GM19238 (cell line): ENCODE data around the gene OR6V1.
A peak's percentile ranks its signal among the peaks of the same experiment; 100 is the strongest.

ENCODE experiments used
- DNase-seq: peaks from one replicate; pipeline ENCODE4 v3.0.0; 2011; ENCODE audit warnings: low spot score; ENCODE audit not compliant: insufficient read length

Gene OR6V1

GRCh38 chr7:143052041-143052440, at the start of gene OR6V1:
Gene OR6V1 (plus strand): TSS chr7:143052341. CDS start chr7:143052341, 0 bp downstream.
- DNase-seq: no peak

- no peak for DNase-seq
These were observed 49.2 kb upstream of the OR6V1 start for GRCh38 chr7:143002898-143003297.

- peak; percentile 27 for DNase-seq
These were observed 48.6 kb upstream of the OR6V1 start for GRCh38 chr7:143003393-143004051.

- DNase-seq: no peak
These were observed 46.4 kb upstream of the OR6V1 start for GRCh38 chr7:143005632-143006260.

- DNase-seq: peak; percentile 44
These were observed 43.9 kb upstream of the OR6V1 start for GRCh38 chr7:143008007-143008901.

GRCh38 chr7:143012001-143012400, 40.1 kb upstream of the OR6V1 start:
- DNase-seq: no peak

GRCh38 chr7:143012409-143012808, 39.7 kb upstream of the OR6V1 start:
- DNase-seq: no peak

- no peak for DNase-seq
These were observed 38.7 kb upstream of the OR6V1 start for GRCh38 chr7:143013473-143013872.

- DNase-seq: no peak
These were observed 38.2 kb upstream of the OR6V1 start for GRCh38 chr7:143013893-143014292.

- DNase-seq: no peak
These were observed 37.1 kb upstream of the OR6V1 start for GRCh38 chr7:143015084-143015483.

GRCh38 chr7:143015926-143016490, 36.1 kb upstream of the OR6V1 start:
- no peak for DNase-seq

GRCh38 chr7:143016996-143017395, 35.1 kb upstream of the OR6V1 start:
- DNase-seq: no peak

- no peak for DNase-seq
These were observed 33.2 kb upstream of the OR6V1 start for GRCh38 chr7:143018931-143019330.

- no peak for DNase-seq
These were observed 29.1 kb upstream of the OR6V1 start for GRCh38 chr7:143023047-143023446.

- no peak for DNase-seq
These were observed 26.8 kb upstream of the OR6V1 start for GRCh38 chr7:143025371-143025770.

GRCh38 chr7:143027032-143027431, 25.1 kb upstream of the OR6V1 start, which contains the start of gene OR9A2:
Gene OR9A2 (minus strand): TSS chr7:143027132. CDS start chr7:143027132, 0 bp downstream.
- no peak for DNase-seq

GRCh38 chr7:143027683-143028082, 24.5 kb upstream of the OR6V1 start:
- DNase-seq: no peak

GRCh38 chr7:143038635-143039034, 13.5 kb upstream of the OR6V1 start:
- no peak for DNase-seq

GRCh38 chr7:143040209-143040715, 11.9 kb upstream of the OR6V1 start:
- no peak for DNase-seq

- DNase-seq: no peak
These were observed 10.8 kb upstream of the OR6V1 start for GRCh38 chr7:143041346-143041745.

- DNase-seq: no peak
These were observed 9.9 kb upstream of the OR6V1 start for GRCh38 chr7:143042159-143042789.
